Stimulated activated CD8-positive, alpha-beta memory T cell treated with anti-CD3 and anti-CD28 coated beads, Interleukin-12 subunit alpha, Interleukin-12 subunit beta, amount 100 ng/mL, for 4 hours (primary cell): ENCODE measurements around the gene EYA2.

Experiments
- DNase-seq: peaks from one replicate; pipeline ENCODE4 v3.0.0-alpha.2; 2020; ENCODE audit warnings: low read depth

Gene EYA2

GRCh38 chr20:47066484-47067270 is 172.0 kb downstream of the EYA2 start:
- no peak for DNase-seq

GRCh38 chr20:47067776-47068175 is 173.1 kb downstream of the EYA2 start:
- no peak for DNase-seq

GRCh38 chr20:47070176-47070575 is 175.5 kb downstream of the EYA2 start:
- DNase-seq: no peak

GRCh38 chr20:47071646-47072185 is 177.1 kb downstream of the EYA2 start:
- no peak for DNase-seq

GRCh38 chr20:47073766-47074475 is 179.3 kb downstream of the EYA2 start:
- DNase-seq: no peak

GRCh38 chr20:47075263-47075662 is 180.6 kb downstream of the EYA2 start:
- DNase-seq: no peak

GRCh38 chr20:47079047-47079446 is 184.4 kb downstream of the EYA2 start:
- DNase-seq: no peak

- DNase-seq: no peak
Observed at GRCh38 chr20:47080365-47080764, 185.7 kb downstream of the EYA2 start.

- no peak for DNase-seq
Observed at GRCh38 chr20:47086316-47086715, 191.7 kb downstream of the EYA2 start.

GRCh38 chr20:47088335-47088734 is 193.7 kb downstream of the EYA2 start:
- no peak for DNase-seq

GRCh38 chr20:47089151-47089550 is 194.5 kb downstream of the EYA2 start:
- no peak for DNase-seq

GRCh38 chr20:47090835-47091234 is 196.2 kb downstream of the EYA2 start:
- no peak for DNase-seq

- no peak for DNase-seq
Observed at GRCh38 chr20:47093320-47093966, 198.8 kb downstream of the EYA2 start.

GRCh38 chr20:47095690-47096089 is 201.0 kb downstream of the EYA2 start:
- DNase-seq: no peak

- no peak for DNase-seq
Observed at GRCh38 chr20:47097691-47098622, 203.3 kb downstream of the EYA2 start.

- no peak for DNase-seq
Observed at GRCh38 chr20:47099093-47099492, 204.4 kb downstream of the EYA2 start.

- no peak for DNase-seq
Observed at GRCh38 chr20:47099825-47100441, 205.3 kb downstream of the EYA2 start.

GRCh38 chr20:47102629-47103028 is 208.0 kb downstream of the EYA2 start:
- DNase-seq: no peak

GRCh38 chr20:47106786-47107185 is 212.1 kb downstream of the EYA2 start:
- no peak for DNase-seq

- DNase-seq: no peak
Observed at GRCh38 chr20:47108994-47109393, 214.4 kb downstream of the EYA2 start.

- DNase-seq: no peak
Observed at GRCh38 chr20:47110819-47111218, 216.2 kb downstream of the EYA2 start.
